Epithelial cell of esophagus (primary cell): ENCODE results near the gene SLC15A2.
A peak's percentile ranks its signal among the peaks of the same experiment; 100 is the strongest.

Experiments used
- DNase-seq: peaks from one replicate; pipeline ENCODE4 v3.0.0; 2010; ENCODE audit warnings: low read depth
- H3K4me3 ChIP-seq: 2 replicates; pipeline ENCODE4 v1.5.1; 2011; ENCODE audit warnings: mild to moderate bottlenecking, low read length, control low read depth
- TF ChIP-seq, protein P1 (sequence below): IDR thresholded peaks from 2 replicates; pipeline ENCODE4 v1.5.1; 2011; ENCODE audit warnings: low read depth, mild to moderate bottlenecking, low read length, control low read depth, inconsistent platforms; ENCODE audit not compliant: insufficient read depth; ENCODE audit errors: missing control alignments

SLC15A2 gene

DNA sequence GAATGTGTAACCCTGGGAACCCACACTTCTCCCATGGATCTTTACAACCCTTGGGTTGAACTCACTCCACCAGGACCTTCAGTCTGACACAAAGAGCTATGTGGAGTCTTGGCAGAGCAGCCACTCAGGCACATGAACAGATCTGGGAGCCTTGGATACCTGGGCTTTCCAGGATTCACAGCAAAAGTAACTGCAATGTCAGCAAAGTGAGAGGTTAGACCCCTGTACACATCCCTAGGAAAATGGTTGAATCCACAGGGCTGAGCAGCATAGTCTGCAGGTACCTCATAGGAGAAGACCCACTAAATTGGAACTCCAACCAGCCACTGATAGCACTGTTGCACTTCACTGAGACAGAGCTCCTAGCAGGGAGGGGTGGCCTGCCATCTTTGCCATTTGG lies 68.2 kb downstream of the SLC15A2 start:
- TF ChIP-seq, protein P1, sequence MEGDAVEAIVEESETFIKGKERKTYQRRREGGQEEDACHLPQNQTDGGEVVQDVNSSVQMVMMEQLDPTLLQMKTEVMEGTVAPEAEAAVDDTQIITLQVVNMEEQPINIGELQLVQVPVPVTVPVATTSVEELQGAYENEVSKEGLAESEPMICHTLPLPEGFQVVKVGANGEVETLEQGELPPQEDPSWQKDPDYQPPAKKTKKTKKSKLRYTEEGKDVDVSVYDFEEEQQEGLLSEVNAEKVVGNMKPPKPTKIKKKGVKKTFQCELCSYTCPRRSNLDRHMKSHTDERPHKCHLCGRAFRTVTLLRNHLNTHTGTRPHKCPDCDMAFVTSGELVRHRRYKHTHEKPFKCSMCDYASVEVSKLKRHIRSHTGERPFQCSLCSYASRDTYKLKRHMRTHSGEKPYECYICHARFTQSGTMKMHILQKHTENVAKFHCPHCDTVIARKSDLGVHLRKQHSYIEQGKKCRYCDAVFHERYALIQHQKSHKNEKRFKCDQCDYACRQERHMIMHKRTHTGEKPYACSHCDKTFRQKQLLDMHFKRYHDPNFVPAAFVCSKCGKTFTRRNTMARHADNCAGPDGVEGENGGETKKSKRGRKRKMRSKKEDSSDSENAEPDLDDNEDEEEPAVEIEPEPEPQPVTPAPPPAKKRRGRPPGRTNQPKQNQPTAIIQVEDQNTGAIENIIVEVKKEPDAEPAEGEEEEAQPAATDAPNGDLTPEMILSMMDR = no peak
- no peak for DNase-seq
- no peak overlapping the region for H3K4me3 ChIP-seq

DNA sequence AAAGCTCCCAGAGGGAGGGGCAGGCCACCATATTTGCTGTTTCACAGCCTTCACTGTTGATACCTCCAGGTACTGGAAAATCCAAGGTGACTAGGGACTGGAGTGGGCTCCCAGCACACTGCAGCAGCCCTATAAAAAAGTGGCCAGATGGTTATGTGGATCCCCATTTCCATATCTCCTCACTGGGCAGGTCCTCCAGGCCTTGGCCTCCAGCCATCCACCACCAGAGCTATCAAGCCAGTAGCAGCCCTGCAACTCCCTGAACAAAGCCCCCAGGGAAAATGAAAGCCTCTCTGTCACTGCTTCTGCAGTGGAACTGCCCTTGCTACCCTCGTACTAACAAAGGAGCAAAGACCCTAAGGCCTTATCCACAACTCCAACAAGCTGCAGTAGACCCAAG lies 69.4 kb downstream of the SLC15A2 start:
- DNase-seq = no peak
- no peak overlapping the region for H3K4me3 ChIP-seq
- TF ChIP-seq, protein P1 = no peak

DNA sequence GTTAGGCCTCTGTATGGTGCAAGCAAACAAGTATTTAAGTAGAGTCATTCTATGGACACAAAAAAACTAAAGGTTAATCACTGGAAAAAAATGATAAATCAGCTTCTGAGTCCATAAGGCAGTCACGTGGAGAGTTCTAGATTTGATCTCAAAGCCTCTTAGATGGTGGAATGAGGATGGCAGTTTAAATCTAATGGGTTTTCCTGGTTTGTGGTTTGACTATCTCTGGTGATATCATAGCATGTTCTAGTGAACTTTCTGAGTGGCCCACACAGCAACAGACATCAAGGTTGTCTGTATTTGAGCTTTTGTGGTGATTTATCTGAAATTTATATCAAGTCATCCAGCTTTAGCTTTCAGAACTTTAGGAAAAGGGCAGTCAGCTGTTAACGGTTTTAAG lies 75.4 kb downstream of the SLC15A2 start:
- TF ChIP-seq, protein P1 = no peak
- H3K4me3 ChIP-seq = no peak overlapping the region
- DNase-seq = no peak

DNA sequence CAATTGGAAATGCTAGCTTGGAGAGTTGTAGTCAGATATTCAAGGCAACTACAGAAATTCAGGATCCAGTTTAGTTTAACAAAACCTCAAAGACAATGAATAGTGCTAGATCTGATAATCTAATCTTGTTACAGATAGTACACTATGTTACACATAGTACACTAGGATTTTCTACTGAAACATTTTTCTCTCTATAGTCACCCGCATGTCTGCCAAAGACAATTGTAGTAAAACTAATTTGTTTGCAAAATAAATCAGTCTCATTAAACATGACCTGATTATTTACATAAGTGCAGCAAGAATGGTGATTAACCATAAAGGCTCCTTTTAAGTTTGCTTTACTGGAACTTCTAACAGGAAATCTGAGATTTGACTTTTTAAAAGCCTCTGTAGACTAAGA lies 75.8 kb downstream of the SLC15A2 start:
- TF ChIP-seq, protein P1 = no peak
- peak; percentile 51 for DNase-seq

DNA sequence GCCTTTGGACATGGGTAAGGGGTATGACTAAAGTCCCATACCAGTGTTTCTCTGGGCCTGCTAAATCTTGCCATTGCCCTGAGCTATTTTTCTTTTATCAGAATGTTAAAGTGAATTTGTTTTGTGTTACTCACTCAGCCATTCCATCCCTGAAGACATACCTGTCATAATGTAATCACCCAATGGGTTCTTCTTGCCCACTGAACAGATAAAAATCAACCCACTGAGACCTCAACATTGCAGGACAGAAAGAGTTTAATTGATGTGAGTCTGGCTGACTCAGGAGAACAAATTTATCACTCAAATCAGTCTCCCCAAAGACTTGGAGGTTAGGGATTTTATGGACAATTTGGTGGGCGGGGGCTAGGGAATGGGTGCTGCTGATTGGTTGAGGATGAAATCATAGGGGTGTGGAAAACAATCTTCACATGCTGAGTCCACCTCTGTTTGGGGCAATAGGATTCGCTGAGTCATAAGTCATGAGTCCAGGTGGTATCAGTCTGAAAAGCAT lies 80.5 kb downstream of the SLC15A2 start:
- peak; percentile 95 for DNase-seq
- no peak overlapping the region for H3K4me3 ChIP-seq
- TF ChIP-seq, protein P1 = no peak

More for the DNA sequence above, 75.8 kb downstream of the SLC15A2 start:
- H3K4me3 ChIP-seq = no peak overlapping the region

DNA sequence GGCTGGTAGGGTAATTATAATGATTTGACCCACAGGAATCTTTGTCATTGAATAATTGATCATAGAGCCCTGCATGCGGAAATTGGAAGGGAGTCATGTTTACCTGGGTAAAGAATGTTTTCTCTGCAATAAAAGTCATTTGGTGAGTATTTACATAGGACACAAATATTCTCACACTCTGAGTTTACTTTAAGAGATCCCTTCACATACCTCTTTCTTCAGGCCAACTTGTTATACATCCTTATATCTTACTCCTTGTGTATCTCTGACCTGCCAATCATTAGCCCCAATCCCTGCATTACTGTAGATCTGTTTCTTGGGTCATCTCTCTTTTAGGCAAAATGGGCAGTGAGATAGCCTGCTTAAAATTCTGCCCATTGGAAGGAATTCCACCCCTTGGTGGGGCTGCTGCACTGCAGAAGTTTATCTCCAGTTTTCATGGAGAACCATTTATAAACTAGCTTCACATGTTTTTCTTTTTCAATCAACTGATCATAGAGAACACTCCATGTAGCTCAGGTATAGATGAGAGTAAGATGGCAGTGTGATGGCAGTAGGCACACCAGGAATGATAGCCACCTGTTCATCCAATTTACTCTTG lies 81.6 kb downstream of the SLC15A2 start:
- TF ChIP-seq, protein P1 = no peak
- peak; percentile 15 for DNase-seq
- H3K4me3 ChIP-seq = no peak overlapping the region

DNA sequence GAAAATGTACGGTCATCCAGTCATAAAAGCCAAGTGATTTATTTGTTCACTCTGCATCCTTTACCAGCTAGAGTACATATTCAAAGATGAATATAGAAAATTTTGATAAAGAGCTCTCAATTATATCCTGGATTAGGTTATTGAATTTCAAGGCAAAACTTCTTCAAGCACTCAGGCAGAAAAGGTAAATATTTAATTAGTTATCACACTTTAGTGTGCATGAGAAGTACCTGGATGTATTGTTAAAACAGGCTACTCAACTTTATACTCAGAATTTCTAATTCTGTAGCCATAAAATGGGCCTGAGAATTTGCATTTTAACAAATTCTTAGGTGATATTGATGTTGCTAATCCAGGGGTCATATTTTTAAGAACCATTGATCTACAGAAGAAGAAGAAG lies 82.5 kb downstream of the SLC15A2 start:
- DNase-seq = no peak
- H3K4me3 ChIP-seq = no peak overlapping the region
- TF ChIP-seq, protein P1 = no peak
